HAP-1 (cell line): ENCODE measurements around the gene CYP2W1.
A peak's percentile ranks its signal among the peaks of the same experiment; 100 is the strongest.

Experiments
- DNase-seq, 2 experiments: peaks; one replicate each; pipeline ENCODE4 v3.0.0-alpha.2; 2016 to 2020; ENCODE audit warnings: low spot score in 2 of 2
- H3K27me3 ChIP-seq: fragments of 250-450 bp; sonication (Bioruptor Pico); 2 replicates; pipeline ENCODE4 v1.5.1; 2020; ENCODE audit warnings: low read depth, mild to moderate bottlenecking, moderate library complexity
- H3K36me3 ChIP-seq: fragments of 250-450 bp; sonication (Bioruptor Pico); replicated peaks from 2 replicates; pipeline ENCODE4 v1.5.1; 2020; ENCODE audit warnings: mild to moderate bottlenecking
- H3K4me1 ChIP-seq: fragments of 250-450 bp; sonication (Bioruptor Pico); 2 replicates; pipeline ENCODE4 v1.5.1; 2020; ENCODE audit warnings: mild to moderate bottlenecking
- H3K4me3 ChIP-seq: fragments of 250-450 bp; sonication (Bioruptor Pico); 2 replicates; pipeline ENCODE4 v1.5.1; 2020; ENCODE audit warnings: mild to moderate bottlenecking, moderate library complexity
- H3K9me3 ChIP-seq: fragments of 250-450 bp; sonication (Bioruptor Pico); 2 replicates; pipeline ENCODE4 v1.5.1; 2020; ENCODE audit warnings: mild to moderate bottlenecking, moderate library complexity
- in situ Hi-C: fragments of 300-500 bp; cut with MboI; formaldehyde crosslinking; loops from 3 replicates; pipeline ENCODE4 v1.14.3; 2020; ENCODE audit warnings: low sequenced_read_pairs, inconsistent platforms, mixed read lengths

Gene CYP2W1

DNA sequence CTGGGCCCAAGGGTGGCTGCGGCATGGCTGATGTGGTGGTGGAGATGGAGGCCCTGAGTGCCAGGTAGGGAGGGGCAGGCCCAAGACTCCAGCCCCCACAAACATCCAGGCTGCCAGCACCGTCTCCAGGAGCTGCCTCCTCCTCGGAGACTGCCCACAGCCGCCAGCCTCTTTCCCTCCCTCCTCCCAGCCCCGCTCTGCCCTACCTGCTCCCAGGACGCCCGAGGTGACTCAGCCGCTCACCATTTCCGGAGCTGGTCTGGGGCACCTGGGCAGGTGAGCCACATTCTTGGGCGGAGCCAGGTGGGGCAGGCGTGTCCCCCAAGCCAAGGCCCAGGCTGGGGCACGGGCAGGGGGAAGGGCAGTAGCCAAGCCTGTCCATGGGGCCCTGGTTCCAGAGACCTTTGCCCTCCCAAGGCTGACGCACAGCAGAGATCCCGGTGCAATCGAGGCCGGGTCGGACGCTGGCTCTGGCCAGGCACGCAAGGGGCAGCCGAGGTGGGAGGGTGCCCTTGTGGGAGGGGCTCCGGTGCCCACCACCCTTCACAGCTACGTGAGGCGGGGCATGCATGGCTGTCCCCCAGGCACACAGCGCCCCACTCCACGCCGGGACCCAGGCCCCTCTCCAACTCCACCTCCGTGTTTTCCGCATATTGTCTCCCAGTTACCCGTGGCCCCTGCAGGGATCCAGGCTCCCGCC is 37.3 kb upstream of the CYP2W1 start:
- Histone ChIP-seq H3K36me3 (no peaks in the 10 kb centered on the region), H3K27me3 (no peaks in the 10 kb centered on the region), H3K4me1 (no peaks in the 10 kb centered on the region), H3K4me3 (no peak overlapping the region), H3K9me3 (no peaks in the 10 kb centered on the region)
- DNase-seq: no peak
- in situ Hi-C loops: no loop called here

DNA sequence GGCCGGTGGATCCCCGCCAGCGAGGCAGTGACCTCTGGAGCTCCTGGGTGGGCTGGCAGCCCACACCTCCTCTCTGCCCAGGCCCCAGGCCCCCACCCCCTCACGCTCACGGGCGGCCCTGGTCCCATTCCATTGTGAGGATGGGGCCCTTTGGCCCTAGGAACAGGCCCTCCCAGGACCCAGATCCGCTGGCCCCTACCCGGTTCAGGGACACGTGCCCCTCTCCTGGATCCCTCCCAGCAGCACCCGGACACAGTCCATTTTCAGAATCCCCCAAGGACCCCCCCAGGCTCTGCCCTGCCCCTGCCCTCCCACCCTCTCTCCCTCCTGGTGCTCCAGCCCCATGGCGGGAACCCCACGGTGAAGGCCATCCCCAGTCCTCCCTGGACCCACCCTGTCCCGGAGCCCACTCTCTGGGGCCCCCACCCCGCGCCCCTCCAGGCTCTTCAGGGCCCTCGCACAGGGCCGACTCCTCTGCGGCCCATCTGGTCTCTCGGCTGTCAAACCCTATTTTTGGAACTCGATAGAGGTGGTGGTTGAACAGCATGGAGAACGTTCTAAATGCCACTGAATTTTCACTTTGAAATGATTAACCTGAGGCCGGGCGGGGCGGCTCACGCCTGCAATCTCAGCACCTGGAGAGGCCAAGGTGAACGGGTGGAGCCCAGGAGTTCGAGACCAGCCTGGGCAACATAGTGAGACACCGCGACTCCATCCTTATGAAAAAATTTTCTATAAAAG is 36.6 kb upstream of the CYP2W1 start:
- DNase-seq: no peak
- in situ Hi-C loops: no loop called here
- Histone ChIP-seq H3K27me3 (no peaks in the 10 kb centered on the region), H3K4me1 (no peaks in the 10 kb centered on the region), H3K4me3 (no peak overlapping the region), H3K9me3 (no peaks in the 10 kb centered on the region), H3K36me3 (no peaks in the 10 kb centered on the region)

DNA sequence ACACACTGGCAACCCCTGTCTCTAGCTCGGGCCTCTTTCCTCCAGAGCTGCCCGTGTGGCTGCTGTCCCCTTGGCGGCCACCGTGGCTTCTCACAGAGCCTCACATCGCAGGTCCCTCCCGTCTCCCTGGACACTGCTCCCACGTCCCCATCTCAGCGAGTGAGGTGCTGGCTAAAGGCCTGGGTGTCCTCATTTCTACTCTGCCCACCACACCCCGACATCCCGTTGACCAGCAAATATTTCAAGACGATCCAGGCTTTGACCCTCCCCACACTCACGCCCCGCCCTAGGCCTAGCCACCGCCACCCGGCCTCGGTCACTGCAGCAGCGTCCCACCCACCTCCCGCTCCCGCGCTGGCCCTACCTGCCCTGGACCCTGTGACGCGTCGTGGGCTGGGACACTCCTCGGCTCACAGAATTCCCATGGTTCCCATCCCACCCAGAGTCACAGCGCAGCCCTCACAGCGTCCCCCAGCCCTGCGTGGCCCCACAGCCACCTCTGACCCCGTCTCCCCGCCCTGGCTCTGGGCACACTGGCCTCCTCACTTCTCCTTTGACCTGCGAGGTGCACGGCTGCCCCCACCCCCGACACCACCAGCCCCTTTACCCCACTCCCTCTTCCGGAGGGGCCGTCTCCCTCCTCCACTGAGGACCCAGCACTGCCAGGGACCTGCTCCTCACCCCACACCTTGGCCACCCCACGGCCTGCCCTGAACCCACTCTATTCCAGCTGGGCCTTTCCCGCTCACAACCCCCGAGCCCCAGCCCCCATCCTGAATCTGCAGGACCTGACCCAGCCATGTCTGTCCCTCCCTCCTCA is 35.4 kb upstream of the CYP2W1 start:
- in situ Hi-C loops: no loop called here
- H3K36me3 ChIP-seq: no peaks in the 10 kb centered on the region
- H3K9me3 ChIP-seq: no peaks in the 10 kb centered on the region
- H3K4me1 ChIP-seq: no peaks in the 10 kb centered on the region
- H3K4me3 ChIP-seq: no peak overlapping the region
- no peaks in the 10 kb centered on the region for H3K27me3 ChIP-seq
- DNase-seq: no peak

DNA sequence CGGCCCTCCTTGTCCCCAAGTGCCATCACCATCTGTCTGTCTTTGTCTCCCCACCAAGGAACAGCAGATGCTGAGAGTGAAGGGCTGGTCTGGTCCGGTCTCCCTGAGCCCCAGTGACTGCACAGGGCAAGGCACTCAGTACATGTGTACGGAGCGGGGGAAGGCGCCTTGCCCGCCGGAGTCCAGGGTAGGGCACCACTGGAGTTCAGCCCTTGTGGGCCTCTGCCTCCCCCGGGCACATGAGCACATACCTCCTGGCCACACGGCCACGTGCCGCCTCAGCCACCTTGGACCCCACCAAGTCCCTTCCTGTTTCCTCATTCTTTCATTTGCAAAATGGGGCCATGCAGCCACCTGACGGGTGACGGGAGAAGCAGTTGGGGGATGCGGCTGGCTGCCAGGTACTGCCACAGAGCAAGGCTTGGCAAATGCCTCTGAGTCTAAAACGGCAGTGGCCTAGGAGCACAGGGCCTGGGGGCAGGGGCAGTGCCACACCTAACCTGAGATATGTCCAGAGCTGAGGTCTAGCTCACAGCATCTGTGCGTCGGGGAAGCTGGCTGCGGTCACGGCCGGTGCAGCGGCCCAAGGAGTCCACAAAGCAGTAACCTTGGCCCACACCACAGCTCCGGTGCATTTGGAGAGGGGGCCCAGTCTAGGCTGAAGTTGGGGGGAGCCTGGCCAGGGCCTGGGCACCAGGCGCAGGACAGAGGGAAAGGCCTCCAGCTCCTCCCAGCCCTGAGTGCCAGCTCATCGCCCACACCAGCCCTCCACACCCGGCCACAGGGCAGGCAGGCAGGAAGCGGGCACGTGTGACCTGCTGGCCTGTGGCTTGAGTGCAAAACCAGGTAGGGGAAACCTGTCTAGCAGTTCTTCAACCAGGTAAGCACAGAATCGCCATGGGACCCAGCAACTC is 33.7 kb upstream of the CYP2W1 start:
- H3K4me1 ChIP-seq: no peaks in the 10 kb centered on the region
- no peaks in the 10 kb centered on the region for H3K9me3 ChIP-seq
- H3K27me3 ChIP-seq: no peaks in the 10 kb centered on the region
- no peaks in the 10 kb centered on the region for H3K36me3 ChIP-seq
- in situ Hi-C loops: no loop called here
- no peak overlapping the region for H3K4me3 ChIP-seq
- DNase-seq: no peak

DNA sequence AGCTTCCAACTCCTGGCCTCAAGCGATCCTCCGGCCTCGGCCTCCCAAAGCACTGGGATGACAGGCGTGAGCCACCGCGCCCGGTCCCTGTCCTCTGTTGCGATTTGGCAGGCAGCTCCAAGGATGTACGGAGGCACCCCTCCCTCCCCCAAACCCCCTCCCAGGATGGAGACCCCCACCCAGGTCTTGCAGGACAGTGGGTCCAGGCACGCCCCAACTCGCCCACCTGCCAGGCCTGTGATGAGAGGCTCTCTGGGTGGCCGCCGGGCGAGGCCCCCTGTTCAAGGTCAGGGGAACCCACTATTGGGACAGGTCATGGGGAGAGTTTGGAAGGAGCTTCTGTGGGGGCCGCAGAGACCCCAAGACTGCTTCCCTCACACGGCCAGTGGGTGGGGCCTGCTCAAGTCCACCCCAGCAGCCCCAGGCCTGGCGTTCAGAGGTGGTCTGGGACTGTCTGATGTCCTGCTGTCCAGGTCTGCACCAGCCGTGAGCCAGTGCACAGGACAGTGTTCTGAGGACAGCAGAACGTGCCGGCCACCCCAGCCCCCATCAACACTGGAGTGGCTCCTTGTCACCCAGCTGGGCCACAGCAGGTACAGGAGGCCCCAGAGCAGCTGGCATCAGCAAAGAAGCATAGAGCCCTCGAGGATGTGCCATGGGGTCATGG is 31.0 kb upstream of the CYP2W1 start:
- in situ Hi-C loops: no loop called here
- Histone ChIP-seq H3K4me3 (no peak overlapping the region), H3K4me1 (no peaks in the 10 kb centered on the region), H3K27me3 (no peaks in the 10 kb centered on the region), H3K9me3 (no peaks in the 10 kb centered on the region), H3K36me3 (no peaks in the 10 kb centered on the region)
- no peak for DNase-seq

DNA sequence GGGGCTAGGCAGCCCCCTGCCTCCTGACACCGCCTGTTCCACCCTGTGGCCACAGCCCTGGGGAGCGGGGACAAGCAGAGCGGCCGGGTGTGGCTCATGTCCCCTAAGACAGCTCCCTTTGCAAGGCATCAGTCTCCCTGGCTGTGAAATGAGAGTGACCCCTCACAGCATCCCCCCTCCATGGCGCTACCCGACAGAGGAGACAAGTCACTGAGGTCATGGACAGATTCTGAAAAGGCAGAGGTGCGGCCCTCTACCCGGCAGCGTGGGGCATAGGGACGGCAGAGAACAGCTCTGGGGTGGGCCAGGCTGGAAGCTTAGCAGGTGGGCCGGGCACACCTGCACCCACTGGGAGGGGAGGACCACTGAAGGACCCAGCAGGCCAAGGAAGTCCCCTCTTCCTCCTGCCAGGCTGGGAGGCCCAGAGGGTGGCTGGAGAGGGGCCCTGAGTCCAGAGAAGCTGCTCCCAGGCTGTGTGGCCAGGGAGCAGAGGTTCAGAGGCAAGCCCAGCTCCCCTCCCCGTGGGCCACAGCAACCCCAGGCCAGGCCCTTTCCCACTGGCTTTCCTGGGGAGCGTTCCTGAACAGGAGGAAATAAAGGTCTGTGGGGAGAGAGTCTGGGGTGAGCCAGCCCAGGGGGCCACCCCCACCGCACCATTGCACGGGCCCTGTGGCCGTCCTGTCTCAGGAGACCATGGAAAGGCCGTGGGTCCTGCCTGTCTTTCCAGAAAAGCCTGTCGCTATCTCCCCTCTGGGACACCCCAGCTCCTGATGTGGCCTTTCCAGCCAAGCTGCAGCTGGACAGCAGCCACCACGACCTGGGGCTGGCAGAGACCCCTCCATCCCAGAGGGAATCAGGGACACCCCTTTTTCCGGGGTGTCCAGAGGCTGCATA is 30.2 kb upstream of the CYP2W1 start:
- no peaks in the 10 kb centered on the region for H3K9me3 ChIP-seq
- H3K4me3 ChIP-seq: peak overlapping the region; percentile 41
- no peaks in the 10 kb centered on the region for H3K27me3 ChIP-seq
- no peaks in the 10 kb centered on the region for H3K36me3 ChIP-seq
- no peak for DNase-seq
- H3K4me1 ChIP-seq: no peaks in the 10 kb centered on the region
- in situ Hi-C loops: no loop called here

DNA sequence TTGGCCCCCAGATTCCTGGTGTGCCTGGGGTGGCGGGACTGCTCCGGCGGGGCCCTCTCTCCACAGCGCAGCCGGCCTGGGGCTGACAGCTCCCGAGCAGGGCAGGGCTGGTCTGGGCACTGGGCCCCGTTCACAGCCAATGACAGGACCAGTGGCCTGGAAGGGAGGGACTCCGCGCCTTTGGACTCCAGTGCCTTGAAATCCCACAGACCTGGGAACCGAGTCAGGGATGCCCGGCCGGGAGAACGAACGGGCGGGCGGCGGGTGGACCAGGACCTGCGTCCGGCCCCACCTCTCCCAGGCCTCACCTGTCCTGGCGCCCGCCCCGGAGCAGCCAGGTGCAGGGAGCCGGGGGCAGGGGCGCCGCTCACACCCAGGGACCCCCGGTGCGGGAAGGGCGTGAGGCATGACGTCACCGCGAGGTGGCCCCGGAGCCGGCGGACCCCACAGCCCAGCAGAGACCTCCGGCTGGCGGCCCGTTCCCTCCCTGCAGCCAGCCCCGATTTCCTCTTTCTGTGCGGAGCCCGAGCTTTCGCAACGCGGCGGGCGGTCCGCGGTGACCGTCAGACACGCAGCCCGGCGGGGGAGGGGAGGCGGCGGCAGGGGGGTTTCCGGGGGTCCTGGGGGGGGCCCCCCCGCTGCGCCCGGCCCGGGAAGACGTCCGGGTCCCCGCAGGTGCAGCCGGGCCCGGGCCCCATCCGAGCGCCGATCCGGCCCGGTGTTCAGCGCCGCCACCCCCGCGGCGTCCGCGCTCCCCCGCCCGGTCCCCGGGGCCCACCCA is 29.2 kb upstream of the CYP2W1 start:
- in situ Hi-C loops: no loop called here
- DNase-seq: peak in 1 of 2 experiments; percentile 67
- Histone ChIP-seq H3K9me3 (no peaks in the 10 kb centered on the region), H3K36me3 (no peaks in the 10 kb centered on the region), H3K4me1 (no peaks in the 10 kb centered on the region), H3K4me3 (peak overlapping the region; percentile 41), H3K27me3 (no peaks in the 10 kb centered on the region)

DNA sequence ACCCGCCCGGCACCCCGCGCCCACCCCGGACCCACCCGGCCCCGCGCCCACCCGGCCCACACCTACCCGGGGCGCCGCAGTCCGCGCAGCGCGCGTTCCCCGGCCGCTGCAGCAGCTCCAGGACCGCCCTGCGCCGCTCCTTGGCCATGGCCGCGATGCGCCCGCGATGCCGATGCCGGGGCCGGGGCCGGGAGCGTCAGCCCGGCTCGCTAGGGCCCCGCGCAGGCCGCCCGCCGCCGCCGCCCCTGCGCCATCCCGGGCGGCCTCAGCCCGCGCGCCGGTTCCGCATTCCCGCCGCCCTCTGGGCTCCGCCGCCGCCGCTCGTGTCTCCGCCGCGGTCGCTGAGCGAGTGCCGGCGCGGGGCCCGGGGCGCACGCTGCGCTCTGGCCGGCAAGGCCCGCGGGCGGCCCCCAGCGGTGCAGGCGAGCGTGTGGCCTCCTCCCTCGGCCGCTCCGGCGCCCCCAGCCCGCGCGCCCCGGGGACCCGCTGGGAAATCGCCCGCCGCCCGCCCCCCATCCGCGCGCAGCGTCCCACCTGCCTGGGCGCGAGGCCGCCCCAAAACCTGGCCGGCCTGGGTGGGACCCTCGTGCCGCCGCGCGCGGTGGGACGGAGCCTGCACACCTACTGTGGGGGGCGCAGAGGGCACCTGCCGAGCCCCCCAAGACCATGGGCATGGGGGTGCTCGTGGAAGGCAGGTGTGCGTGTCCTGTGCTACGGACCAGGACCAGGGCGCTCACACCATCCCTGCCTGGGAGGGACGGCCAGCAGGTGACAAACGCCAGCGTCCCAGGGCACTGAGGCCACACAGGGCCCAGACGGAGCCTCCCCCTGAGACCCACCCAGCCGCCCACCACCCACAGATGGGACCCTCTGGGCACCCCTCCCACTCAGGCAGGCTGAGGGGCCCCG is 28.4 kb upstream of the CYP2W1 start, which contains the start of gene ADAP1:
ADAP1 (minus strand) TSS at position 351 of the 909 bp plus-strand sequence; CDS start at position 148, 203 bp downstream.
- Histone ChIP-seq H3K27me3 (no peaks in the 10 kb centered on the region), H3K4me1 (no peaks in the 10 kb centered on the region), H3K4me3 (peak within 1 kb of the TSS; percentile 41), H3K9me3 (no peaks in the 10 kb centered on the region), H3K36me3 (no peaks in the 10 kb centered on the region)
- peak in 1 of 2 experiments; percentile 61 for DNase-seq
- in situ Hi-C loops: no loop called here

DNA sequence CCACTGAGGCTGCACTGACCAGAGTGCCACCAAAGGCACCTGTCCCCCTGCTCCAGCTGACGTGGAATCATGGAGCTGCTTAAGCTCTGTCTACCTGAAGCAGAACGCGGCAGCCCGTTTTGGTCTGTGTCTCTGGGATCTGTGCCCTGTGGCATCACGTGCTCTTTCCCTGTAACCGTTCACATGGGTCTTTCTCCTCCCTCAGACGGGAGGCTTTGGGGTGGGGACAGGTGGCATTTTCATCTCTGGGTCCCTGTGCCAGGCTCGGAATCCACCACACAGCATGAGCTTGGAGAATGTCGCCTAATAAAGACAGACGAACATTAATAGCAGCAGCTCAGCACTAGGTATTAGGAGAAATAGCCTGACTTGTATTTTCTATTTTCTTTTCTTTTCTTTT is 26.9 kb upstream of the CYP2W1 start:
- H3K9me3 ChIP-seq: no peaks in the 10 kb centered on the region
- in situ Hi-C loops: no loop called here
- no peaks in the 10 kb centered on the region for H3K27me3 ChIP-seq
- no peak for DNase-seq
- no peaks in the 10 kb centered on the region for H3K4me1 ChIP-seq
- H3K4me3 ChIP-seq: no peak overlapping the region
- H3K36me3 ChIP-seq: no peaks in the 10 kb centered on the region

DNA sequence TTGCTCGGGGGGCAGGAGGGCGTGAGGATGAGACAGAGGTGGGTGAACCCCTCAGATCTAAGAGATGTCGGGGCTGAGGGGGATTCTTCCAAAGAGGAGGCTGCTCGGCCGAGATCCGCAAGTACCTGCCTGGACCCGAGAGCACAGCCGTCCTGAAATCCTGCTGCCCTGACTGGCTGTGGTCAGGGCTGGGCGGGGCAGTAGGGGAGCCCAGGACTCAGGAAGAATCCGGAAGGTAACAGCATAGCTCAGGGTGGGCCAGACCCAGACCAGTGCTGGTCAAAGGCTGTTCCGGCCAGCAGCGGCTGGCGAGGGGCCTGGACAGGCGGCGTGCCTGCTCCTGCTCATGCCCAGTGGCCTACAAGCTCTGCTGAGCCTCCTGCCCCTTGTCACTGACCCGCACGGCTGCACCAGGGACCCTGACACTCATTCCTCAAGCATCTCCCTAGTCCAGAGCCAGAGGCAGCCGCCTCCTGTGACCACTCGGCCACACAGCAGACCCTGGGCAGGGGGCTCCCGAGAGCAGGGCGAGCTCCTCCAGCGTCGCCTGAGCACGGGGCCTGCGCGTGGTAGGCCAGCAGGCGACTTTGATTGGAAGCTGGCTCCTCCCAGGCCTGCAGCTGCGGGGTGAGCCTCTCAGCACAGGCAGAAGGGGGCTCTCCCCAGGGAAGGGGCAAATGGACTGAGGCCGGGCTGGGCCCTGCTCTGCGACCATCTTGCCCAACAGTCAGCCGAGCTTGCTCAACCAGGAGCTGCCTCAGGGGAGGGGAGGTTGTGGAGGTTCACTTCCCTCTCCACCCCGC is 25.4 kb upstream of the CYP2W1 start:
- H3K27me3 ChIP-seq: no peaks in the 10 kb centered on the region
- no peaks in the 10 kb centered on the region for H3K9me3 ChIP-seq
- no peaks in the 10 kb centered on the region for H3K4me1 ChIP-seq
- H3K36me3 ChIP-seq: no peaks in the 10 kb centered on the region
- DNase-seq: no peak
- no peak overlapping the region for H3K4me3 ChIP-seq
- in situ Hi-C loops: no loop called here
